ENCODE data around the gene NRXN3.

The NRXN3 gene

GRCh38 chr14:78248501-78249090 is 78.4 kb downstream of the NRXN3 start:
- DNase-seq = no peak

- no peak for DNase-seq
Measured at GRCh38 chr14:78251308-78251707, 81.1 kb downstream of the NRXN3 start.

- DNase-seq = no peak
Measured at GRCh38 chr14:78253986-78254385, 83.8 kb downstream of the NRXN3 start.

- DNase-seq = no peak
Measured at GRCh38 chr14:78254911-78255461, 84.8 kb downstream of the NRXN3 start.

- no peak for DNase-seq
Measured at GRCh38 chr14:78259831-78260230, 89.7 kb downstream of the NRXN3 start.

- no peak for DNase-seq
Measured at GRCh38 chr14:78278464-78279250, 108.5 kb downstream of the NRXN3 start.

GRCh38 chr14:78282437-78282836 is 112.3 kb downstream of the NRXN3 start:
- DNase-seq = no peak

GRCh38 chr14:78286210-78286609 is 116.0 kb downstream of the NRXN3 start:
- no peak for DNase-seq

- no peak for DNase-seq
Measured at GRCh38 chr14:78292003-78292402, 121.8 kb downstream of the NRXN3 start.

GRCh38 chr14:78297858-78298257 is 127.7 kb downstream of the NRXN3 start:
- DNase-seq = no peak

- no peak for DNase-seq
Measured at GRCh38 chr14:78298298-78298697, 128.1 kb downstream of the NRXN3 start.

- DNase-seq = no peak
Measured at GRCh38 chr14:78302841-78303240, 132.7 kb downstream of the NRXN3 start.

- DNase-seq = no peak
Measured at GRCh38 chr14:78307671-78308070, 137.5 kb downstream of the NRXN3 start.

GRCh38 chr14:78308079-78308478 is 137.9 kb downstream of the NRXN3 start:
- DNase-seq = no peak

- DNase-seq = no peak
Measured at GRCh38 chr14:78310272-78310671, 140.1 kb downstream of the NRXN3 start.

- no peak for DNase-seq
Measured at GRCh38 chr14:78313499-78313898, 143.3 kb downstream of the NRXN3 start.

GRCh38 chr14:78314484-78314883 is 144.3 kb downstream of the NRXN3 start:
- DNase-seq = no peak

- DNase-seq = no peak
Measured at GRCh38 chr14:78316052-78316451, 145.9 kb downstream of the NRXN3 start.

GRCh38 chr14:78316786-78317185 is 146.6 kb downstream of the NRXN3 start:
- DNase-seq = no peak

- no peak for DNase-seq
Measured at GRCh38 chr14:78319406-78319805, 149.2 kb downstream of the NRXN3 start.

GRCh38 chr14:78319887-78320635 is 149.9 kb downstream of the NRXN3 start:
- no peak for DNase-seq

GRCh38 chr14:78324353-78324752 is 154.2 kb downstream of the NRXN3 start:
- no peak for DNase-seq

GRCh38 chr14:78325911-78326310 is 155.7 kb downstream of the NRXN3 start:
- DNase-seq = no peak

Measured in CD4-positive, alpha-beta T cell treated with Interleukin-10 for 1 hour (primary cell).